Body of pancreas (tissue), 4 donors: ENCODE measurements around the gene ASCL5.

Source experiments
- CTCF ChIP-seq, 7 experiments: fragments of 450-650 bp in 4 of 7; fragments of 200-600 bp in 3 of 7; sonication (generic) in 3 of 7; IDR thresholded peaks; one replicate each; pipeline ENCODE4 v1.5.1; 2016 to 2019; ENCODE audit warnings: antibody characterized with exemption in 7 of 7
- POLR2A ChIP-seq, 3 donors: fragments of 450-650 bp; IDR thresholded peaks; one replicate each; pipeline ENCODE4 v1.6.1; 2016; ENCODE audit warnings: antibody characterized with exemption in 3 of 3, mild to moderate bottlenecking in 2 of 3

- TF ChIP-seq CTCF (IDR thresholded peaks at IDR 0.05) (no peak), POLR2A (IDR thresholded peaks at IDR 0.05) (no peak)
Observed at GRCh38 chr1:201156346-201156745, 29.4 kb upstream of the ASCL5 start.
